ENCODE data around the gene BNIP3. TPM values are rescaled to one million over a fixed set of nuclear protein-coding genes. Genes with fewer than 3 reads are reported as not detected.

Gene BNIP3
- total RNA-seq, 4 donors from 2014 or later = 118 to 175 (median 137) TPM

- no peak overlapping the region for H3K27ac ChIP-seq
- no peaks in the 10 kb centered on the region for H3K4me1 ChIP-seq
- H3K4me3 ChIP-seq = no peak overlapping the region
- DNase-seq (ENCODE audit: low spot score in 2 of 2) = no peak
- H3K27me3 ChIP-seq = no peaks in the 10 kb centered on the region
- H3K9me3 ChIP-seq = peaks cover 0 to 2% (median 0%) of the 10 kb centered on the region in 4 donors
- H3K36me3 ChIP-seq = no peaks in the 10 kb centered on the region
- WGBS, 2 donors = 81 to 85% methylated on average over 2 of the region's 2 CpGs
- TF ChIP-seq CTCF (IDR thresholded peaks at IDR 0.05) (no peak), EP300 (IDR thresholded peaks at IDR 0.05) (no peak), POLR2A (IDR thresholded peaks at IDR 0.05) (no peak)
Measured at GRCh38 chr10:132010483-132010882, 28.8 kb upstream of the BNIP3 start.

GRCh38 chr10:132009575-132009974 lies 27.9 kb upstream of the BNIP3 start:
- Histone ChIP-seq H3K36me3 (no peaks in the 10 kb centered on the region), H3K9me3 (peaks cover 0 to 7% (median 0%) of the 10 kb centered on the region in 4 donors), H3K27ac (no peak overlapping the region), H3K4me1 (no peaks in the 10 kb centered on the region), H3K4me3 (no peak overlapping the region), H3K27me3 (no peaks in the 10 kb centered on the region)
- WGBS, 2 donors = 22 to 29% methylated on average over 3 of the region's 3 CpGs
- no peak for DNase-seq (ENCODE audit: low spot score in 2 of 2)
- TF ChIP-seq POLR2A (IDR thresholded peaks at IDR 0.05) = no peak
- no peak for TF ChIP-seq CTCF (IDR thresholded peaks at IDR 0.05)
- TF ChIP-seq EP300 (IDR thresholded peaks at IDR 0.05) = no peak

- no peak overlapping the region for H3K27ac ChIP-seq
- DNase-seq (ENCODE audit: low spot score in 2 of 2) = no peak
- H3K9me3 ChIP-seq = peaks cover 0 to 7% (median 0%) of the 10 kb centered on the region in 4 donors
- no peaks in the 10 kb centered on the region for H3K4me1 ChIP-seq
- TF ChIP-seq CTCF (IDR thresholded peaks at IDR 0.05) (no peak), EP300 (IDR thresholded peaks at IDR 0.05) (no peak), POLR2A (IDR thresholded peaks at IDR 0.05) (no peak)
- H3K4me3 ChIP-seq = no peak overlapping the region
- WGBS, 2 donors = 82 to 87% methylated on average over 10 of the region's 10 CpGs
- no peaks in the 10 kb centered on the region for H3K27me3 ChIP-seq
- H3K36me3 ChIP-seq = peaks cover 0 to 4% (median 0%) of the 10 kb centered on the region in 3 donors
Measured at GRCh38 chr10:132007681-132008080, 26.0 kb upstream of the BNIP3 start.

DNA sequence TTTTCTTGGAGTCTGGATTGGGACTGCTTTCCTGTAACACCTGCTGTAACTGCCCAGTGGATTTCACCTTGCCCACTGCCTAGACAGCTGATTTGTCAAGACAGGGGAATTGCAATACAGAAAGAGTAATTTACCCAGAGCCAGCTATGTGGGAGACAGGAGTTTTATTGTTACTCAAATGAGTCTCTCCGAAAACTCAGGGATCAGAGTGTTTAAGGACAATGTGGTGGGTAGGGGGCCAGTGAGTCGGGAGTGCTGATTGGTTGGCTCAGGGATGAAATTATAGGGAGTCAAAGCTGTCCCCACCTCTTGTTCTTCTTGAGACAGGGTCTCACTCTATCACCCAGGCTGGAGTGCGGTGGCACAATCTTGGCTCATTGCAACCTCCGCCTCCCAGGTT lies 25.2 kb upstream of the BNIP3 start:
- H3K4me3 ChIP-seq = no peak overlapping the region
- TF ChIP-seq POLR2A (IDR thresholded peaks at IDR 0.05) = no peak
- no peak for TF ChIP-seq EP300 (IDR thresholded peaks at IDR 0.05)
- no peak for TF ChIP-seq CTCF (IDR thresholded peaks at IDR 0.05)
- 68 to 72% methylated on average over 4 of the region's 4 CpGs for WGBS, 2 donors
- H3K27me3 ChIP-seq = no peaks in the 10 kb centered on the region
- H3K9me3 ChIP-seq = peaks cover 0 to 7% (median 0%) of the 10 kb centered on the region in 4 donors
- H3K4me1 ChIP-seq = no peaks in the 10 kb centered on the region
- peaks cover 0 to 4% (median 0%) of the 10 kb centered on the region in 3 donors for H3K36me3 ChIP-seq
- no peak for DNase-seq (ENCODE audit: low spot score in 2 of 2)
- H3K27ac ChIP-seq = no peak overlapping the region

DNA sequence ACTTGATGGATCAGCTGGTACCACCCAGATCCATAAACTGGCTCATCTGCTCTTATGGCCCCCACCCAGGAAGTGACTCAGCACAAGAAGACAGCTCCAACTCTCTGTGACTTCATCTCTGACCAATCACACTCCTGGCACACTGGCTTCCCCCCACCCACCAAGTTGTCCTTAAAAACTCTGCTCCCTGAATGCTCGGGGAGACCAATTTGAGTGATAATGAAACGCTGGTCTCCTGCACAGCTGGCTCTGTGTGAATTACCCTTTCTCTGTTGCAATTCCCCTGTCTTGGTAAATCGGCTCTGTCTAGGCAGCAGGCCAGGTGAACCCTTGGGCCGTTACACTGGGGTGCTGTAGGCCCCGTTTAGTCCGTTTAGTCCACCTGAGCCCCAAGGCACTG lies 23.4 kb upstream of the BNIP3 start:
- WGBS, 2 donors = 93% methylated on average over 6 of the region's 6 CpGs
- peaks cover 0 to 4% (median 0%) of the 10 kb centered on the region in 3 donors for H3K36me3 ChIP-seq
- no peaks in the 10 kb centered on the region for H3K27me3 ChIP-seq
- peaks cover 0 to 7% (median 0%) of the 10 kb centered on the region in 4 donors for H3K9me3 ChIP-seq
- no peaks in the 10 kb centered on the region for H3K4me1 ChIP-seq
- no peak overlapping the region for H3K27ac ChIP-seq
- H3K4me3 ChIP-seq = no peak overlapping the region
- DNase-seq (ENCODE audit: low spot score in 2 of 2) = no peak
- TF ChIP-seq POLR2A (IDR thresholded peaks at IDR 0.05) (no peak), CTCF (IDR thresholded peaks at IDR 0.05) (no peak), EP300 (IDR thresholded peaks at IDR 0.05) (no peak)

Data from tibial nerve (tissue), 4 donors.